Fibroblast of lung (primary cell): ENCODE results near the gene PRKCA. TPM values are rescaled to one million over a fixed set of nuclear protein-coding genes. Genes with fewer than 3 reads are reported as not detected.

Experiments
- DNase-seq, 2 donors: peaks; one replicate each; pipeline versions ENCODE4 v3.0.0 to v3.0.0-alpha.2; 2010; ENCODE audit warnings: low read depth in 2 of 2
- H2AFZ ChIP-seq: 2 replicates; pipeline ENCODE4 v1.5.1; 2012; ENCODE audit warnings: low read length, control low read depth, inconsistent platforms
- H3K27ac ChIP-seq: 2 replicates; pipeline ENCODE4 v1.5.1; 2011; ENCODE audit warnings: low read length, control low read depth; ENCODE audit not compliant: insufficient read depth
- H3K27me3 ChIP-seq: 2 replicates; pipeline ENCODE4 v1.5.1; 2011; ENCODE audit warnings: mild to moderate bottlenecking, low read length; ENCODE audit not compliant: control insufficient read depth, insufficient read depth
- H3K36me3 ChIP-seq: 2 replicates; pipeline ENCODE4 v1.5.1; 2011; ENCODE audit warnings: low read length; ENCODE audit not compliant: control insufficient read depth, insufficient read depth
- H3K4me1 ChIP-seq: 2 replicates; pipeline ENCODE4 v1.5.1; 2011; ENCODE audit warnings: low read length; ENCODE audit not compliant: control insufficient read depth, insufficient read depth; ENCODE audit errors: extremely low read depth
- H3K4me2 ChIP-seq: 2 replicates; pipeline ENCODE4 v1.5.1; 2011; ENCODE audit warnings: low read length, control low read depth; ENCODE audit not compliant: insufficient read depth; ENCODE audit errors: extremely low read depth
- H3K4me3 ChIP-seq, 4 experiments: fragments of 200-600 bp in 1 of 4; sonication (generic) in 1 of 4; replicated peaks in 1 of 4; 2 replicates each; pipeline ENCODE4 v1.5.1; 2011 to 2016; ENCODE audit warnings: low read length in 4 of 4, low read depth in 3 of 4, mild to moderate bottlenecking in 3 of 4, control low read depth in 2 of 4, inconsistent platforms in 1 of 4, mixed read lengths in 1 of 4; ENCODE audit not compliant: insufficient read depth in 1 of 4; ENCODE audit errors: control extremely low read depth in 1 of 4
- H3K79me2 ChIP-seq: 2 replicates; pipeline ENCODE4 v1.5.1; 2012; ENCODE audit warnings: mild to moderate bottlenecking, low read length, inconsistent platforms; ENCODE audit not compliant: control insufficient read depth, insufficient read depth
- H3K9ac ChIP-seq: 2 replicates; pipeline ENCODE4 v1.5.1; 2011; ENCODE audit warnings: mild to moderate bottlenecking, low read length, control low read depth; ENCODE audit not compliant: insufficient read depth
- H3K9me3 ChIP-seq: 2 replicates; pipeline ENCODE4 v1.5.1; 2012; ENCODE audit warnings: low read depth, low read length; ENCODE audit not compliant: control insufficient read depth, insufficient read depth
- H4K20me1 ChIP-seq: 2 replicates; pipeline ENCODE4 v1.5.1; 2011; ENCODE audit warnings: low read length; ENCODE audit not compliant: control insufficient read depth, insufficient read depth; ENCODE audit errors: extremely low read depth
- CTCF ChIP-seq, 2 donors: IDR thresholded peaks in 1 of 2; conservative IDR thresholded peaks in 1 of 2; 1 replicate in 1 of 2; 2 replicates in 1 of 2; pipeline ENCODE4 v1.5.1; 2011 to 2012; ENCODE audit warnings: low read length in 2 of 2, control low read depth in 1 of 2, inconsistent platforms in 1 of 2, low read depth in 1 of 2, mild to moderate bottlenecking in 1 of 2
- EZH2 ChIP-seq: IDR thresholded peaks from 2 replicates; pipeline ENCODE4 v1.5.1; 2012; ENCODE audit warnings: low read length, control low read depth, mild to moderate bottlenecking; ENCODE audit errors: missing control alignments
- polyA plus RNA-seq, 2 donors: library from polyadenylated mRNA; depleted of rRNA in 1 of 2; stranded (reverse) in 1 of 2; unstranded in 1 of 2; fragments of >200 nt; gene quantifications; 2 replicates each; pipeline ENCODE4 v1.2.1, GENCODE V29; 2011 to 2012; ENCODE audit warnings: missing spikeins in 1 of 2
- total RNA-seq: library from RNA; depleted of rRNA; stranded (reverse); fragments of >200 nt; gene quantifications from 2 replicates; pipeline ENCODE4 v1.2.1, GENCODE V29; 2014

The PRKCA gene
- total and polyA plus RNA-seq, 2 donors (not counting 1 experiment from before 2014, with no cell fraction given), result 34.0 to 74.2 TPM

- DNase-seq, result no peak
- Histone ChIP-seq H3K4me1 (peaks cover 16% of the 10 kb centered on the region), H3K36me3 (no peaks in the 10 kb centered on the region), H3K9ac (no peak overlapping the region), H3K27ac (no peak overlapping the region), H2AFZ (no peak overlapping the region), H4K20me1 (no peaks in the 10 kb centered on the region), H3K79me2 (peaks cover 36% of the 10 kb centered on the region), H3K9me3 (no peaks in the 10 kb centered on the region), H3K4me2 (no peak overlapping the region), H3K27me3 (no peaks in the 10 kb centered on the region), H3K4me3 (no peak overlapping the region)
- TF ChIP-seq CTCF (conservative IDR thresholded peaks at IDR 0.05 in 1 of 2, IDR thresholded peaks at IDR 0.05 in 1 of 2; ENCODE audit: low read depth in 1 of 2, low read length in 2 of 2), result no peak
- TF ChIP-seq EZH2, result no peak
These were observed 222.5 kb downstream of the PRKCA start for GRCh38 chr17:66524877-66525276.

GRCh38 chr17:66525338-66525737 is 222.9 kb downstream of the PRKCA start:
- DNase-seq, result peak in 1 of 2 donors; percentile 26
- no peaks in the 10 kb centered on the region for H3K36me3 ChIP-seq

GRCh38 chr17:66526827-66527226 is 224.4 kb downstream of the PRKCA start:
- H3K4me3 ChIP-seq, result no peak overlapping the region
- no peak overlapping the region for H3K27ac ChIP-seq
- no peak for DNase-seq
- H3K9me3 ChIP-seq, result no peaks in the 10 kb centered on the region
- no peak for TF ChIP-seq CTCF (conservative IDR thresholded peaks at IDR 0.05 in 1 of 2, IDR thresholded peaks at IDR 0.05 in 1 of 2; ENCODE audit: low read depth in 1 of 2, low read length in 2 of 2)
- no peak for TF ChIP-seq EZH2
- H3K9ac ChIP-seq, result no peak overlapping the region
- no peak overlapping the region for H2AFZ ChIP-seq
- no peaks in the 10 kb centered on the region for H3K36me3 ChIP-seq
- peaks cover 16% of the 10 kb centered on the region for H3K4me1 ChIP-seq
- H4K20me1 ChIP-seq, result no peaks in the 10 kb centered on the region
- H3K27me3 ChIP-seq, result no peaks in the 10 kb centered on the region
- H3K4me2 ChIP-seq, result no peak overlapping the region
- H3K79me2 ChIP-seq, result peaks cover 33% of the 10 kb centered on the region

More at GRCh38 chr17:66525338-66525737, 222.9 kb downstream of the PRKCA start:
- no peaks in the 10 kb centered on the region for H3K27me3 ChIP-seq
- no peak overlapping the region for H3K9ac ChIP-seq
- H4K20me1 ChIP-seq, result no peaks in the 10 kb centered on the region
- no peak overlapping the region for H3K4me3 ChIP-seq
- TF ChIP-seq EZH2 (no peak), CTCF (conservative IDR thresholded peaks at IDR 0.05 in 1 of 2, IDR thresholded peaks at IDR 0.05 in 1 of 2; ENCODE audit: low read depth in 1 of 2, low read length in 2 of 2) (no peak)
- H2AFZ ChIP-seq, result no peak overlapping the region
- peaks cover 36% of the 10 kb centered on the region for H3K79me2 ChIP-seq
- H3K4me2 ChIP-seq, result no peak overlapping the region
- no peak overlapping the region for H3K27ac ChIP-seq
- peaks cover 16% of the 10 kb centered on the region for H3K4me1 ChIP-seq
- no peaks in the 10 kb centered on the region for H3K9me3 ChIP-seq
